Measurements from ENCODE around the gene SMPD2. TPM values are rescaled to one million over a fixed set of nuclear protein-coding genes. Genes with fewer than 3 reads are reported as not detected.

Gene SMPD2
- total and polyA plus RNA-seq, 9 of the 15 experiments (the other 6 are each of a cell fraction or from before 2014, with no cell fraction given) = 0.13 to 21.8 (median 18.3) TPM

DNA sequence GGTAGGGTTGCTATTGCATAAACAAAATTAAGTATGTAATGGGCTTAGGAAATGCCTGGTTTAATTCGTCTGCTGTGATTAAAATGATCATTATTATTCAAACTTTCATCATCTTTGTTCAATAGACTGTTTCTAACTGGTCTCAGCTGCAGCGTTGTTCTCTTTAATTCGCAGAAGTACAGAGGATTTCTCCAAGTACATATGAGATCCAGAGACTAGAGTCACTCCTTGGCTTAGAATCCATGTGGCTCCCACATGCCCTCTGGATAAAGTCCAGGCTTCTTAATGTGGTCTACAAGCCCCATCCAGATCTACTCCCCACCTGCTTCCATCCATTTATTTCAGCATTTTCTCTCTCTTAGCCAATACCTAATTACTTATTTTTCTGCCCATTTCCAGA lies 43.6 kb downstream of the SMPD2 start:
- ChIA-PET CTCF (ENCODE audit: low intra/inter-chr PET ratio) (no interaction called here), POLR2A (interaction anchor here (1.7 kb wide), 1 partner anchor 23 kb away, joined by 5 read pairs; no protein-coding TSS in a partner anchor)
- BruUV-seq (replicated peaks) = no TSS peak
- no peak for FAIRE-seq
- Histone ChIP-seq H3K9me1 (ENCODE audit: control insufficient read depth, insufficient read depth, low read length) (no peaks in the 10 kb centered on the region), H4K20me1 (replicated peaks; ENCODE audit: control insufficient read depth, insufficient read depth, low read length) (no peaks in the 10 kb centered on the region), H3K4me2 (ENCODE audit: insufficient read depth, low read length) (peak overlapping the region; percentile 88), H3K4me1 (replicated peaks in 1 of 2; ENCODE audit: control insufficient read depth in 2 of 2, insufficient read depth in 2 of 2, low read length in 2 of 2) (peaks cover 21 to 22% of the 10 kb centered on the region in 2 experiments), H3K36me3 (ENCODE audit: control insufficient read depth, insufficient read depth, low read length) (peaks cover 23% of the 10 kb centered on the region), H3K27me3 (ENCODE audit: control insufficient read depth in 2 of 2, insufficient read depth in 2 of 2, low read length in 2 of 2) (no peaks in the 10 kb centered on the region), H2AFZ (ENCODE audit: low read depth, low read length) (peak overlapping the region; percentile 98), H3K27ac (ENCODE audit: extremely low read depth, low read depth, low read length) (no peak overlapping the region), H3K9ac (ENCODE audit: insufficient read depth in 1 of 2, low read depth in 2 of 2, low read length in 2 of 2) (no peak overlapping the region), H3K9me3 (replicated peaks; ENCODE audit: control insufficient read depth, insufficient read depth, low read depth, low read length) (no peaks in the 10 kb centered on the region), H3K79me2 (ENCODE audit: control insufficient read depth, insufficient read depth, low read length) (peaks cover 37% of the 10 kb centered on the region), H3K4me3 (no peak overlapping the region)
- TF ChIP-seq ZNF644 (tag; IDR thresholded peaks at IDR 0.05; ENCODE audit: low read depth) (no peak), JUND (IDR thresholded peaks at IDR 0.05; ENCODE audit: borderline replicate concordance, low read depth, low read length) (no peak), JUND (tag; IDR thresholded peaks at IDR 0.05; ENCODE audit: borderline replicate concordance, low read depth, low read length) (no peak), SMARCB1 (IDR thresholded peaks at IDR 0.05; ENCODE audit: insufficient read length, low read depth) (no peak), ZNF778 (CRISPR knock-in tag; IDR thresholded peaks at IDR 0.05) (no peak), NFXL1 (CRISPR knock-in tag; IDR thresholded peaks at IDR 0.05) (no peak), TCF3 (CRISPR knock-in tag; IDR thresholded peaks at IDR 0.05) (no peak)
- TF ChIP-seq, protein P1, sequence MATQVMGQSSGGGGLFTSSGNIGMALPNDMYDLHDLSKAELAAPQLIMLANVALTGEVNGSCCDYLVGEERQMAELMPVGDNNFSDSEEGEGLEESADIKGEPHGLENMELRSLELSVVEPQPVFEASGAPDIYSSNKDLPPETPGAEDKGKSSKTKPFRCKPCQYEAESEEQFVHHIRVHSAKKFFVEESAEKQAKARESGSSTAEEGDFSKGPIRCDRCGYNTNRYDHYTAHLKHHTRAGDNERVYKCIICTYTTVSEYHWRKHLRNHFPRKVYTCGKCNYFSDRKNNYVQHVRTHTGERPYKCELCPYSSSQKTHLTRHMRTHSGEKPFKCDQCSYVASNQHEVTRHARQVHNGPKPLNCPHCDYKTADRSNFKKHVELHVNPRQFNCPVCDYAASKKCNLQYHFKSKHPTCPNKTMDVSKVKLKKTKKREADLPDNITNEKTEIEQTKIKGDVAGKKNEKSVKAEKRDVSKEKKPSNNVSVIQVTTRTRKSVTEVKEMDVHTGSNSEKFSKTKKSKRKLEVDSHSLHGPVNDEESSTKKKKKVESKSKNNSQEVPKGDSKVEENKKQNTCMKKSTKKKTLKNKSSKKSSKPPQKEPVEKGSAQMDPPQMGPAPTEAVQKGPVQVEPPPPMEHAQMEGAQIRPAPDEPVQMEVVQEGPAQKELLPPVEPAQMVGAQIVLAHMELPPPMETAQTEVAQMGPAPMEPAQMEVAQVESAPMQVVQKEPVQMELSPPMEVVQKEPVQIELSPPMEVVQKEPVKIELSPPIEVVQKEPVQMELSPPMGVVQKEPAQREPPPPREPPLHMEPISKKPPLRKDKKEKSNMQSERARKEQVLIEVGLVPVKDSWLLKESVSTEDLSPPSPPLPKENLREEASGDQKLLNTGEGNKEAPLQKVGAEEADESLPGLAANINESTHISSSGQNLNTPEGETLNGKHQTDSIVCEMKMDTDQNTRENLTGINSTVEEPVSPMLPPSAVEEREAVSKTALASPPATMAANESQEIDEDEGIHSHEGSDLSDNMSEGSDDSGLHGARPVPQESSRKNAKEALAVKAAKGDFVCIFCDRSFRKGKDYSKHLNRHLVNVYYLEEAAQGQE (IDR thresholded peaks at IDR 0.05; ENCODE audit: borderline replicate concordance) = no peak
- TF ChIP-seq, protein P1 (CRISPR knock-in tag; IDR thresholded peaks at IDR 0.05; ENCODE audit: low read depth) = no peak
- TF ChIP-seq, protein P2, sequence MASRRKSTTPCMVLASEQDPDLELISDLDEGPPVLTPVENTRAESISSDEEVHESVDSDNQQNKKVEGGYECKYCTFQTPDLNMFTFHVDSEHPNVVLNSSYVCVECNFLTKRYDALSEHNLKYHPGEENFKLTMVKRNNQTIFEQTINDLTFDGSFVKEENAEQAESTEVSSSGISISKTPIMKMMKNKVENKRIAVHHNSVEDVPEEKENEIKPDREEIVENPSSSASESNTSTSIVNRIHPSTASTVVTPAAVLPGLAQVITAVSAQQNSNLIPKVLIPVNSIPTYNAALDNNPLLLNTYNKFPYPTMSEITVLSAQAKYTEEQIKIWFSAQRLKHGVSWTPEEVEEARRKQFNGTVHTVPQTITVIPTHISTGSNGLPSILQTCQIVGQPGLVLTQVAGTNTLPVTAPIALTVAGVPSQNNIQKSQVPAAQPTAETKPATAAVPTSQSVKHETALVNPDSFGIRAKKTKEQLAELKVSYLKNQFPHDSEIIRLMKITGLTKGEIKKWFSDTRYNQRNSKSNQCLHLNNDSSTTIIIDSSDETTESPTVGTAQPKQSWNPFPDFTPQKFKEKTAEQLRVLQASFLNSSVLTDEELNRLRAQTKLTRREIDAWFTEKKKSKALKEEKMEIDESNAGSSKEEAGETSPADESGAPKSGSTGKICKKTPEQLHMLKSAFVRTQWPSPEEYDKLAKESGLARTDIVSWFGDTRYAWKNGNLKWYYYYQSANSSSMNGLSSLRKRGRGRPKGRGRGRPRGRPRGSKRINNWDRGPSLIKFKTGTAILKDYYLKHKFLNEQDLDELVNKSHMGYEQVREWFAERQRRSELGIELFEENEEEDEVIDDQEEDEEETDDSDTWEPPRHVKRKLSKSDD (conservative IDR thresholded peaks at IDR 0.05; ENCODE audit: low read length) = no peak
- TF ChIP-seq, protein P3, sequence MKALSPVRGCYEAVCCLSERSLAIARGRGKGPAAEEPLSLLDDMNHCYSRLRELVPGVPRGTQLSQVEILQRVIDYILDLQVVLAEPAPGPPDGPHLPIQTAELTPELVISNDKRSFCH (CRISPR knock-in tag; IDR thresholded peaks at IDR 0.05) = no peak
- TF ChIP-seq, protein P3 (tag; IDR thresholded peaks at IDR 0.05) = no peak
- WGBS (ENCODE audit: insufficient coverage, low coverage, missing lambda C conversion rate) = 37% methylated on average over 3 of the region's 3 CpGs
- intact Hi-C loops (cut with micrococcal nuclease) = no loop called here
- no peak for DNase-seq (ENCODE audit: extremely low read depth in 1 of 4, low spot score in 3 of 4)
- no peak for ATAC-seq
- in situ Hi-C loops (cut with MboI) = no loop called here
